ENCODE results near the gene KCNJ6. TPM values are rescaled to one million over a fixed set of nuclear protein-coding genes. Genes with fewer than 3 reads are reported as not detected.
"Not testable (repeated sequence)": the region's sequence is repeated elsewhere in the genome, so short reads cannot be mapped to it uniquely, and the experiment has no call there.

KCNJ6 gene
- total RNA-seq, 1 donor, result 0.36 TPM

- no peak overlapping the region for H3K4me3 ChIP-seq (ENCODE audit: insufficient read depth, low read length)
- no peaks in the 10 kb centered on the region for H3K79me2 ChIP-seq (ENCODE audit: insufficient read depth, low read length)
- no peaks in the 10 kb centered on the region for H4K20me1 ChIP-seq (ENCODE audit: insufficient read depth, low read length)
- no peak for TF ChIP-seq CTCF (IDR thresholded peaks at IDR 0.05; ENCODE audit: extremely low read depth, low read depth, low read length)
- no peak overlapping the region for H3K4me2 ChIP-seq (ENCODE audit: insufficient read depth, low read length)
- H3K4me1 ChIP-seq (ENCODE audit: insufficient read depth, low read length), result peaks cover 3% of the 10 kb centered on the region
- H3K27me3 ChIP-seq (ENCODE audit: insufficient read depth, low read length), result peaks cover 2% of the 10 kb centered on the region
- no peak overlapping the region for H3K27ac ChIP-seq (ENCODE audit: low read depth, low read length)
- no peak overlapping the region for H2AFZ ChIP-seq (ENCODE audit: low read length)
- no peaks in the 10 kb centered on the region for H3K9me3 ChIP-seq (ENCODE audit: low read depth, low read length)
- H3K36me3 ChIP-seq (ENCODE audit: insufficient read depth, low read length), result no peaks in the 10 kb centered on the region
- DNase-seq (ENCODE audit: insufficient read length, low spot score, missing footprints), result no peak
Measured at GRCh38 chr21:37764691-37765090, 151.6 kb downstream of the KCNJ6 start.

GRCh38 chr21:37763298-37763697, 153.0 kb downstream of the KCNJ6 start:
- Histone ChIP-seq H3K27ac (ENCODE audit: low read depth, low read length) (no peak overlapping the region), H2AFZ (ENCODE audit: low read length) (no peak overlapping the region)

GRCh38 chr21:37762606-37763005, 153.7 kb downstream of the KCNJ6 start:
- TF ChIP-seq CTCF (IDR thresholded peaks at IDR 0.05; ENCODE audit: extremely low read depth, low read depth, low read length), result no peak
- DNase-seq (ENCODE audit: insufficient read length, low spot score, missing footprints), result no peak
- no peak overlapping the region for H3K4me2 ChIP-seq (ENCODE audit: insufficient read depth, low read length)

More at GRCh38 chr21:37763298-37763697, 153.0 kb downstream of the KCNJ6 start:
- H3K4me2 ChIP-seq (ENCODE audit: insufficient read depth, low read length), result no peak overlapping the region
- DNase-seq (ENCODE audit: insufficient read length, low spot score, missing footprints), result no peak
- no peaks in the 10 kb centered on the region for H3K9me3 ChIP-seq (ENCODE audit: low read depth, low read length)
- peaks cover 2% of the 10 kb centered on the region for H3K27me3 ChIP-seq (ENCODE audit: insufficient read depth, low read length)
- H3K4me3 ChIP-seq (ENCODE audit: insufficient read depth, low read length), result no peak overlapping the region
- no peak for TF ChIP-seq CTCF (IDR thresholded peaks at IDR 0.05; ENCODE audit: extremely low read depth, low read depth, low read length)
- H3K79me2 ChIP-seq (ENCODE audit: insufficient read depth, low read length), result no peaks in the 10 kb centered on the region
- peaks cover 3% of the 10 kb centered on the region for H3K4me1 ChIP-seq (ENCODE audit: insufficient read depth, low read length)
- H3K36me3 ChIP-seq (ENCODE audit: insufficient read depth, low read length), result no peaks in the 10 kb centered on the region
- no peaks in the 10 kb centered on the region for H4K20me1 ChIP-seq (ENCODE audit: insufficient read depth, low read length)

GRCh38 chr21:37761406-37761805, 154.9 kb downstream of the KCNJ6 start:
- not testable (repeated sequence) for H3K79me2 ChIP-seq (ENCODE audit: insufficient read depth, low read length); H3K27me3 ChIP-seq (ENCODE audit: insufficient read depth, low read length); H3K36me3 ChIP-seq (ENCODE audit: insufficient read depth, low read length); H3K27ac ChIP-seq (ENCODE audit: low read depth, low read length); H4K20me1 ChIP-seq (ENCODE audit: insufficient read depth, low read length); H3K4me3 ChIP-seq (ENCODE audit: insufficient read depth, low read length); H3K4me2 ChIP-seq (ENCODE audit: insufficient read depth, low read length); H3K9me3 ChIP-seq (ENCODE audit: low read depth, low read length); H2AFZ ChIP-seq (ENCODE audit: low read length); DNase-seq (ENCODE audit: insufficient read length, low spot score, missing footprints); H3K4me1 ChIP-seq (ENCODE audit: insufficient read depth, low read length)

More at GRCh38 chr21:37762606-37763005, 153.7 kb downstream of the KCNJ6 start:
- Histone ChIP-seq H3K4me1 (ENCODE audit: insufficient read depth, low read length) (peaks cover 3% of the 10 kb centered on the region), H4K20me1 (ENCODE audit: insufficient read depth, low read length) (no peaks in the 10 kb centered on the region), H3K79me2 (ENCODE audit: insufficient read depth, low read length) (no peaks in the 10 kb centered on the region), H2AFZ (ENCODE audit: low read length) (no peak overlapping the region), H3K27ac (ENCODE audit: low read depth, low read length) (no peak overlapping the region), H3K27me3 (ENCODE audit: insufficient read depth, low read length) (peaks cover 2% of the 10 kb centered on the region), H3K9me3 (ENCODE audit: low read depth, low read length) (no peaks in the 10 kb centered on the region), H3K4me3 (ENCODE audit: insufficient read depth, low read length) (no peak overlapping the region), H3K36me3 (ENCODE audit: insufficient read depth, low read length) (no peaks in the 10 kb centered on the region)
